Dendritic cell treated with granulocyte-macrophage colony-stimulating factor and Interleukin-4, amounts not matched to agents 40 ng/mL and 50 ng/mL, for 4 days (primary cell): ENCODE results near the gene PKN1.

Experiments
- H3K27ac Mint-ChIP-seq: one replicate; pipeline ENCODE4 v1.8.0; 2022; ENCODE audit warnings: mild to moderate bottlenecking, mixed read lengths
- H3K27me3 Mint-ChIP-seq: one replicate; pipeline ENCODE4 v1.8.0; 2022; ENCODE audit warnings: mild to moderate bottlenecking, mixed read lengths
- H3K36me3 Mint-ChIP-seq: one replicate; pipeline ENCODE4 v1.8.0; 2022; ENCODE audit warnings: low read depth, mixed read lengths
- H3K4me1 Mint-ChIP-seq: one replicate; pipeline ENCODE4 v1.8.0; 2022; ENCODE audit warnings: low read depth, mixed read lengths
- H3K4me3 Mint-ChIP-seq: one replicate; pipeline ENCODE4 v1.8.0; 2022; ENCODE audit warnings: mild to moderate bottlenecking, moderate library complexity, mixed read lengths
- H3K9me3 Mint-ChIP-seq: one replicate; pipeline ENCODE4 v1.8.0; 2022; ENCODE audit warnings: mixed read lengths
- intact Hi-C: fragments of 100-400 bp; cut with micrococcal nuclease; formaldehyde crosslinking; loops from one replicate; pipeline ENCODE4 v1.15.0; 2022

Gene PKN1

GRCh38 chr19:14428882-14429416 is 4.2 kb upstream of the PKN1 start:
- Mint-ChIP-seq H3K27ac (no peak overlapping the region), H3K4me1 (peaks cover 16% of the 10 kb centered on the region)
- intact Hi-C loops: no loop called here

DNA sequence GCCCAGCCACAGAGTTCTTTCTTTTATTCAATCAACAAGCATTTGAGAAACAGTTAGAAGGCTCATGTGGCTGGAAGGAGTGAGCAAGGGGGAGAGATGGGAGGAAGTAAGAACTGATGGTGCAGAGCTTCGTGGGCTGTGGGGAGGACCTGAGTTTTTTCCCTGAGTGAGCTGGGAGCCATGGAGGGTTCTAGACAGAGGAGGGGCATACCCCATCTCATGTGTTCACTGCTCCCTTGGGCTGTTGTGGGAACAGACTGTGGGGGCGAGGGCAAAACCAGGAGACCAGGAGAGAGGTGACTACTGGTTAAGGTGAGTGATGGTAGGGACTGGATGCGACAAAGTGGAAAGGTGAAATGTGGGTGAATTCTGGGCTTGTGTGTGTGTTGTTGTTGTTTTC is 2.4 kb upstream of the PKN1 start:
- intact Hi-C loops: loop anchor here (5.0 kb wide), 1 partner anchor 42 kb away; no protein-coding TSS in a partner anchor
- Mint-ChIP-seq H3K27me3 (peaks cover 28% of the 10 kb centered on the region), H3K9me3 (no peaks in the 10 kb centered on the region), H3K4me3 (no peak overlapping the region), H3K36me3 (peaks cover 6% of the 10 kb centered on the region), H3K4me1 (peaks cover 32% of the 10 kb centered on the region), H3K27ac (no peak overlapping the region)

More at GRCh38 chr19:14428882-14429416, 4.2 kb upstream of the PKN1 start:
- Mint-ChIP-seq H3K4me3 (no peak overlapping the region), H3K36me3 (no peaks in the 10 kb centered on the region), H3K27me3 (peaks cover 28% of the 10 kb centered on the region), H3K9me3 (no peaks in the 10 kb centered on the region)

DNA sequence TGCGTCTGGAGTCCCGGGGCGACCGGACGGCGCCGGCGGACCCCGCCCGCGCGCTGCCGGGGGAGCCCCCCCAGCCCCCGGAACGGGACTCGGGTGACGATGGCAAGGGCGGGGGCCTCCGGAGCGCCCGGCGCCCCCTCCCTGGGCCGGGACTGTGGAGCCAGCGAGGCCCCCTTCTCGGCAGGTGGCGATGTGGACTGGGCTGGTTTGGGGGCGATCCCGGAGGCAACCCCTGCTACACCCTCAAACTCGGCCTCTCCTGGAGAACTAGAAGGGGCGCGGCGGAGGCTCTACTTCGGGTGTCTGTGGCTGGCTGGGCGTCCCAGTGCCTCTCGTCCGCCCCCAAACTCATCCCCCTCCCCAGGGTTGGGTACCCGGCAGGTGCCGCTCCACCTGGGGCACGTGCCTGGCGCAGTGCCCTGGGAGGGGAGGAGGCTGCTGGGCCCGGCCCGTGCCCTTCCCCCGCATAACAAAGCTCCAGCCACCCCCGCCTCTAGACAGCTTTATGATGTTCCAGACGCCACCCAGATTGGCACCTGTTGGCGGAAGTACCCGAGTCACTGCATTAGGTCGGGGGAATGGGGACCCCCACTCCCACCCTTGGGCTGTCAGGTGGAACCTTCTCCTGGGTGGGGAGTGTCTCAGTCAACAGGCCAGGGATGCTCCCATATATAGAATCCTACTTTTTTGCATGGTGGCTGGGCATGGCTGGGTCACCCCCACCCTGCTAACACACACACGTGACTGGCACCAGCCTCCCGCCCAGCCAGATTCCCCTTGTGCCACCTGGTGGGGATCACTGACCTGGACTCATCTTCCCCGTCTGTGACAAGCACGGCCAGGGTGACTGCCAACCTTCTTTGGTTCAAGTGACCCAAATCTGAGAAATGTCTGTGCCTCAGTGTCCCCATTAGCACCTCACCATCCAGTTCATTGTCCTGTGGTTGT is 722 bp downstream of the PKN1 start:
- peak overlapping the region; percentile 28 for H3K27ac Mint-ChIP-seq
- peak overlapping the region; percentile 75 for H3K4me3 Mint-ChIP-seq
- H3K4me1 Mint-ChIP-seq: peaks cover 46% of the 10 kb centered on the region
- intact Hi-C loops: loop anchor here (2.0 to 5.0 kb wide), 2 partner anchors 38 to 47 kb away; no protein-coding TSS in a partner anchor
- H3K27me3 Mint-ChIP-seq: peaks cover 25% of the 10 kb centered on the region
- H3K36me3 Mint-ChIP-seq: peaks cover 22% of the 10 kb centered on the region
- H3K9me3 Mint-ChIP-seq: no peaks in the 10 kb centered on the region

DNA sequence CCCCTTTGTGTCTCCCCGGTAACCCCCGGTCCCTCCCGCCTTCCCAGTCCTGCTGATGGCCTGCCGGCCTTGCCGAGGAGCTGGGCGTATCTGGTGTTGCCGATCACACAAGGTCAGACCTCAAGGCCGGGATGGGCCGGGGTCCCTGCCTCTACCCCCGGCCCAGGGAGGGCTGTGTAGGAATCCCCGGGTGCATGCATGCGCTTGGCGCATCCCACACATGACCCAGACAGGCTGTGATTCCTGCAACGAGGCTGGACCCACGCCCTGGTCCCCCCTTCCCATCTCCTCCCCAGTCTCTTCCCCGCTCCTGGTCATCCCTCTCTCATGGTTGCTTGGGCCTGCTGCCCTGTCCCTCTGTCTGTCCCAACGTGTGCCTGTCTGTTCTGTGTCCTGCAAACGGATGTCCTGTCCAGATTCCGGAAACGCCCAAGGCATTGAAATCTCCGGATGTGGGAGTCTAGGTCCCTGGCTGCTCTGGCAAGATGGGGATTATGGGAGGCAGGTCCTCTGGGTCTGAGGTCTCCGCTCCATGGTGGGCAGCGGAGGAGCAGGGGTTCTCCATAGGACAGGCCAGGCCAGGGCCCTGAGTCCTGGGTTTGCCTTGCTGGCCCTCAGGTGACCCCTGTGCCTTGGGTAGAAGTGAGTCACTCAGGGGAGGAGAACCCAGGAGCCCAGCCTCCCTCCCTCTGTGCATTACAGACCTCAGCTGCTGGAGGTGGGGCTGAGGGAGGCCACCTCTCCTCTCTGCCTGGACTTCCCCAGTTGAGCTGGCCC is 1.6 kb downstream of the PKN1 start:
- H3K4me3 Mint-ChIP-seq: peak overlapping the region; percentile 75
- peaks cover 23% of the 10 kb centered on the region for H3K27me3 Mint-ChIP-seq
- peaks cover 22% of the 10 kb centered on the region for H3K36me3 Mint-ChIP-seq
- no peaks in the 10 kb centered on the region for H3K9me3 Mint-ChIP-seq
- peak overlapping the region; percentile 28 for H3K27ac Mint-ChIP-seq
- intact Hi-C loops: loop anchor here (5.0 kb wide), 1 partner anchor 38 kb away; no protein-coding TSS in a partner anchor
- peaks cover 55% of the 10 kb centered on the region for H3K4me1 Mint-ChIP-seq

DNA sequence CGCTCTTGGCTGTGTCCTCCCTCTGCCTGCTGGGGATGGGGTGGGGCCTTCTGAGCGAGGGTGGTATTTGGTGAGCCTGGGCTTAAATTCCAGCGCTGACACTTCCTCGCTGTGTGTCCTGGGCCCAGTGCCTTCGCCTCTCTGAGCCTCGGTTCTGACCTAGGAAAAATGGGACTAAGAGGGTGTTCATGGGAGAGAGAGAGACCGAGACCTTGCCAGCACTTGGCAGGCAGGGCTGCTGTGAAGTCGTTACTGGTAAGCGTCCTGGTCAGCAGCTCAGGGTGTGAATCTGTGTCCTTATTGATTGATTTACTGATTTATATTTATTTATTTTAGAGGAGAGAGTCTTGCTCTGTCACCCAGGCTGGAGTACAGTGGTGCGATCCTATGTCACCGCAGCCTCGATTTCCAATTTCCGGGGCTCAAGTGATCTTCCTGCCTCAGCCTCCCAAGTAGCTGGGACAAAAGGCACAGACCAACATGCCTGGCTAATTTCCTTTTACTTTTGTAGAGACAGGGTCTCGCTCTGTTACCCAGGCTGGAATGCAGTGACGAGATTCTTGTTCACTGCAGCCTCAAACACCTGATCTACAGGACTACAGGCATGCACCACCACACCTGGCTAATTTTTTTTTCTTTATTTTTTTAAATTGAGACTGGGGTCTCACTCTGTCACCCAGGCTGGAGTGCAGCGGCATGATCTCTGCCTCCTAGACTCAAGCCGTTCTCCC is 2.4 kb downstream of the PKN1 start:
- Mint-ChIP-seq H3K9me3 (no peaks in the 10 kb centered on the region), H3K27me3 (peaks cover 20% of the 10 kb centered on the region)

GRCh38 chr19:14437578-14438140 is 4.6 kb downstream of the PKN1 start:
- H3K4me1 Mint-ChIP-seq: peaks cover 65% of the 10 kb centered on the region
- H3K4me3 Mint-ChIP-seq: no peak overlapping the region

More for the DNA sequence above, 2.4 kb downstream of the PKN1 start:
- intact Hi-C loops: no loop called here
- Mint-ChIP-seq H3K4me3 (peak overlapping the region; percentile 33), H3K4me1 (peaks cover 62% of the 10 kb centered on the region), H3K27ac (peak overlapping the region; percentile 28), H3K36me3 (peaks cover 29% of the 10 kb centered on the region)

DNA sequence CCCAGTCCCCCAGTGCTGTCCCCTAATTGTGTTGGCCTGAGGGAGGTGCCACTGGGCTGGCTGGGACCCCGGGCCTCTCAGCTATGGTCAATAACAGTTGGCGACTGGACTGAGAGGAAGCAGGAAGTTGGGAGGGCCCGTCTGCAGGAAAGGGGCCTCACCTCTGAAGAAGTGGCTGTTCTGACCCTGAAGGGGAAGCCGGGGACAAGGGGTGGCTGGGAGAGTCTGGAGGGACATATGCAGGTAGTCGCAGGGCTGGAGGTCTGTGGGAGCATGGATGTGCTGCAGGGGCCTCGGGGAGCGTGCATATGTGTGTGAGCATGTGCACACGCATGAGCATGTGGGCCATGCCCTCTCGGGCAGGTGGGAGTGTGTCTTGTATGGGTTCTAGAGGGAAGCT is 5.9 kb downstream of the PKN1 start:
- Mint-ChIP-seq H3K27ac (peak overlapping the region; percentile 92), H3K4me3 (peak overlapping the region; percentile 2), H3K9me3 (no peaks in the 10 kb centered on the region), H3K36me3 (peaks cover 64% of the 10 kb centered on the region), H3K27me3 (no peaks in the 10 kb centered on the region), H3K4me1 (peaks cover 59% of the 10 kb centered on the region)
- intact Hi-C loops: no loop called here

More at GRCh38 chr19:14437578-14438140, 4.6 kb downstream of the PKN1 start:
- H3K9me3 Mint-ChIP-seq: no peaks in the 10 kb centered on the region
- H3K36me3 Mint-ChIP-seq: peaks cover 50% of the 10 kb centered on the region
- intact Hi-C loops: no loop called here
- no peak overlapping the region for H3K27ac Mint-ChIP-seq
- no peaks in the 10 kb centered on the region for H3K27me3 Mint-ChIP-seq

- peak overlapping the region; percentile 92 for H3K27ac Mint-ChIP-seq
- peaks cover 49% of the 10 kb centered on the region for H3K4me1 Mint-ChIP-seq
- H3K36me3 Mint-ChIP-seq: peaks cover 73% of the 10 kb centered on the region
- H3K27me3 Mint-ChIP-seq: no peaks in the 10 kb centered on the region
- H3K4me3 Mint-ChIP-seq: peak overlapping the region; percentile 95
- intact Hi-C loops: no loop called here
- H3K9me3 Mint-ChIP-seq: no peaks in the 10 kb centered on the region
Observed at GRCh38 chr19:14440049-14440448, 6.9 kb downstream of the PKN1 start.

- H3K4me1 Mint-ChIP-seq: peaks cover 44% of the 10 kb centered on the region
- H3K27me3 Mint-ChIP-seq: no peaks in the 10 kb centered on the region
- peaks cover 76% of the 10 kb centered on the region for H3K36me3 Mint-ChIP-seq
- H3K4me3 Mint-ChIP-seq: peak overlapping the region; percentile 95
- intact Hi-C loops: no loop called here
- no peaks in the 10 kb centered on the region for H3K9me3 Mint-ChIP-seq
- H3K27ac Mint-ChIP-seq: peak overlapping the region; percentile 92
Observed at GRCh38 chr19:14441041-14441938, 8.2 kb downstream of the PKN1 start.

DNA sequence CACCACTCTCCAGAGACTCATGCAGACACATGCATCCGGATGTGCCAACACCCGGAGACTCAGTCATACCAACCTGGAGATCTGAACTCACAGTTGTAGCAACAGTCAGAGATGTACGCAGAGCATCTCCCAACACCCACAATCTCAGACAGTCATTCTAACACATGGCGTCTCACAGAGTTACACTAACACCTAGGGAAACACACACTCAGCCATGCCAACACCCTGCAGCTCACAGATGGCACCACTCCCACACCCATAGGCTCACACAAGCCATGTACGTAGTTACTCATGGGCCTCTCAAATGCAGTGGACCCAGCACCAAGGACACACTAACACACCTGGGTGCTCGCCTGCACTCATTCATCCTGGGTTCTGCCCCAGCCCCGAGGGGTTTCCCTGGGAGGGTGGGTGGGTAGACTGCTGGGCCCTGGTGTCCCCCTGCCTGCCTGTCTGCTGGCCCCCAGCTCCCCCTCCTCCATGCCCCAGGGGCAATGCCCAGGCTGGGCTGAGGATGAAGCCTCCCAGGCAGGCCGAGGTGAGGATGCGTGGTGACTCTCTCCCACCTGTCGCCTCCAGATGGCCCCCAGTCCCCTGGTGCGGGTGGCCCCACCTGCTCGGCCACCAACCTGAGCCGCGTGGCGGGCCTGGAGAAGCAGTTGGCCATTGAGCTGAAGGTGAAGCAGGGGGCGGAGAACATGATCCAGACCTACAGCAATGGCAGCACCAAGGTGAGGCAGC is 10.0 kb downstream of the PKN1 start:
- Mint-ChIP-seq H3K9me3 (no peaks in the 10 kb centered on the region), H3K4me1 (peaks cover 37% of the 10 kb centered on the region), H3K36me3 (peaks cover 82% of the 10 kb centered on the region), H3K4me3 (no peak overlapping the region), H3K27me3 (no peaks in the 10 kb centered on the region), H3K27ac (no peak overlapping the region)
- intact Hi-C loops: no loop called here

- intact Hi-C loops: no loop called here
- Mint-ChIP-seq H3K27me3 (no peaks in the 10 kb centered on the region), H3K4me1 (peaks cover 31% of the 10 kb centered on the region), H3K36me3 (peaks cover 89% of the 10 kb centered on the region), H3K27ac (no peak overlapping the region), H3K9me3 (no peaks in the 10 kb centered on the region), H3K4me3 (no peak overlapping the region)
Observed at GRCh38 chr19:14443632-14444216, 10.6 kb downstream of the PKN1 start.
